NCI-H345 treated with DMSO at 0.1 percent for 48 hours (cell line): ENCODE data around the gene RAB3IL1.
A peak's percentile ranks its signal among the peaks of the same experiment; 100 is the strongest.
"Not testable (repeated sequence)": the region's sequence is repeated elsewhere in the genome, so short reads cannot be mapped to it uniquely, and the experiment has no call there.

Source experiments
- DNase-seq: peaks from one replicate; lab custom pipeline; 2025; ENCODE audit not compliant: unreplicated experiment; lab: John Stamatoyannopoulos, UW

RAB3IL1 gene

DNA sequence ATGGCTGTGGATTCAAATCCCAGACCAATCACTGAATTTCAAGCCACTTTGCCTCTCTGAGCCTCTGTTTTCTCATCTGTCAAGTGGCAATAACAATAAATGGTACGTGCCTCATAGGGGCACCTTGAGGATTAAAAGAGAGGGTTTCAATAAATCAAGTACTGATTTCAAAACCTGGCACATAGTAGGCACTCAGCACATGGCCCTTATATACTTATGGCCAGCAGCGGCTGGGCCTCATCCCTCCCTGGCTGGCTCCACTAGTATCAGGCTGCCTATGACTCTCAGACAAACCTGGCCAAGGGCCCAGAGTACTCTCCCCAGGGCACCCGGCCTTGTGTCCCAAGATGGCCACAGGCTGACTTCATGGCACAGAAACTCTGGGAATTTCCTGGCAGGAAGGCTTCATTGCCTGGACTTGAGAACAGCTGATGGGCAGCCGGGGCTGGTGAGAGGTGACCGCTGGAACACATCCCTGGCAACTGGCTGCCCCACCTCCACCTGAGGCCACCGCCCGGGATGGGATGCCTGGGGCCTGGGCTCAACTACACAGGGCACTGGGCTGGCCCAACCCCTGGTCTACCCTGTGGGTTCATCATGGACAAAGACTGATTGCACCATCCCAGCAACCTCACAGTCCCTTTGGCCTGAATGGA lies 29.4 kb downstream of the RAB3IL1 start:
- no peak for DNase-seq

DNA sequence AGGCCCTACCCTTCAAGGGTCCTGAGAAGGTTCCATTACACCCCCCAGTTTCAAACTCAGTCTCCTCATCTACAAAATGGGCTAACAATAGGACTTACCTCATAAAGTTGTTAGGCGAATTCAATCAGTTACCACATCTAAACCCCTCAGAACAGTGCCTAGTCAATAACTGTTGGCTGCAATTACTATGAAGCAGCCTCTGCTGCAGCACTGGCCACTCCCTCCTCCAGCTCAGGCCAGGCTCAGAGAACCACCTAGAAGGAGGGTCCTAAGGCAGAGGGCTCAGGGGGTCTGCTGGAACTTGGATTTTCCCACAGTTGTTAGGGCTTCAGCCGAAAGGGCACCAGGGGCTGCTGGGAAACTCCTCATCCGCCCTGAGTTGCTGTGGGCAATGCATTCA lies 30.7 kb downstream of the RAB3IL1 start:
- DNase-seq: no peak

DNA sequence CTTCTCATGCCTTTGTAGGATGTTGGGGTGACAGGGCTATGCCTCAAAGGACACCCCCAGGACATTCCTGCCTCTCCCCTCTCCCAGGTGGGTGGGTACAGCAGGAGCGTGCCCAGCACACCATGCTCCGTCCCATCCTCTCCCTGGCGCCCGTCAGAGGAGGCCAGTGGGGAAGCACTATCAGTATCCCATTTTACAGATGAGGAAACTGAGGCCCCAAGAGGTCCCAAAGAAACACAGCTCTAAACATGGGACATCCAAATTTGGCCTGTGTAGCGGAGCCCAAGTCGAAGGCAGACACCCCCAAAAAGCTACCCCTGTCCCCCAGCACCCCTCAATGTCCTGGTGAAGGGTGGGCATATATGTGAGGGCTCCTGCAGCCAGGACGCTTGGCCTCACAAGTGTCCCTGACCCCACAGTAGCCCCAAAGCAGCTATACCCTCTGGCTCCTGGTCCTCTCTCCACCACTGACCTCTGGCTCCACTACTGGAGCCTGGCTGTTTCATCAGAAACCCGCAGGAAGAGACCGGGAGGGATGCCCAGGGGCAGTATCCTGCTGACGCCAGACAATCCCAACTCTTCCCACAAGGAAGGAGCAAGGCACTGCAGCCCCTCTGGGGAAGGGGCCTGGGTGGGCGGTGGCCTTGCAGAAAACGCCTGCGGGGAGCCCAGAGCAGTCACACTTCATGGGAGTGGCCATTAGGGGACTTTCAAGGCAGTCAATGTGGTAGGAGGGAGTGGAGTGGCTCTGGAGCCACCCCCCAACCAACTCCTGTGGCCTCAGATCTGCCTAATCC lies 31.4 kb downstream of the RAB3IL1 start:
- DNase-seq: no peak

DNA sequence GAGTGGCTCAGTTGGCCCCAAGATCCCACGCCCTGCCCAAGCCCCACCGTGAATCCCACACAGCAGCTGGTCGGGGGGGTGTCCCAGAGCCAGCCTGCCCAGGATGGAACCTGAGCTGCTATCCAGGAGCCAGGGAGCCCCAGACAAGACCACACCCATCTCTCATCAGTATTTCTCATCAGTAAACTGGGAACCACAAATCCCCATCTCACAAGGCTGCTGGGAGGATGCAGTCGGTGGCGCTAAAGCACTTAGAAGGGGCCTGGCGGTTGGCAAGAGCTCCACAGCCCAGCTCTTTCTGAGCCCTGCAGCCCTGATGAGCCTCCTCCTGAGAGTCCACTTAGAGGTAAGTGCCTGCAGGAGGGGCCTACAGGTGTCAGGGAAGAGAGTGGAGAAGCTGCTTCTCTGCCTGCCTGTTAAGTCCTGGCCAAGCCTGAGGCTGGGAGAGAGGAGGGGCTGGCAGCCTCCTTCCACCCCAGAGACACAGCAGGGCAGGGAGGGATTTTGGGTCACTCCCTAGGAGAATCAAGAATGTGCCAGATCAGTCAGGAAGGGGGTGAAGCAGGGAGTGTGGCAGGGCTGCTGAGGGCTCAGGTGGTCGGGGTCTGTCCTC lies 32.1 kb downstream of the RAB3IL1 start:
- no peak for DNase-seq

DNA sequence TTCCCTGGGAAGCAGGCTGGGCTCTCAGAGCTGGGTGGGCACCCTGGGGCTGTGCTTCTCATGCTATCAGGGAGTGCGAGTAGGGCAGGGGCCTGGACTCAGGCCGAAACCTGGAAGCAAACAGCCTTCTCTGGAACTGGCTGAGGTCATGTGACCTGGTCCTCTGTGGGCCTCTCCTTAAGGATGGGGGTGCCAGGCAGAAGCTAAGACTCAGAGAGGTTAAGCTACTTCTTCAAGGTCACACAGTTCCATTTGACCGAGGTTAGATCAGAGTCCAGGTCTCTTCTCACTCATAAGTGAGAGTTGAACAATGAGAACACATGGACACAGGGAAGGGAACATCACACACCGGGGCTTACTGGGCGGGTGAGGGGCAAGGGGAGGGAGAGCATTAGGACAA lies 33.4 kb downstream of the RAB3IL1 start:
- DNase-seq: no peak

DNA sequence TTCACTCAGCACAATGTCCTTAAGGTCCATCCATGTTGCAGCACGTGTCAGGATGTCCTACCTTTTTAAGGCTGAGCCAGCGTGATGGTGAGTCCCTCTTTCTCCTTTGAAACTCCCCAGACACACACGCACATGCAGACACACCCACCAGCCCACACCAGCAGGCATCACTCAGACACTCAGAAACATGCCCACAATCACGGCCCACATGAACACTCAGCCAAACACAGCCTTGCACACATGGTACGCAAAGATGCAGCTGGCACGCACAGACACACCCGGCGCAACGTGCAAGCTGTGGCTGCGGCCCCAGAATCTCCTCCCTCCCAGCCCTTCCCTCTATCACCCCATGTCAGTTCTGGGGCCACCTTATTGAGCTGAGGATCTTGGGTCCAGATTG lies 34.0 kb downstream of the RAB3IL1 start:
- no peak for DNase-seq

DNA sequence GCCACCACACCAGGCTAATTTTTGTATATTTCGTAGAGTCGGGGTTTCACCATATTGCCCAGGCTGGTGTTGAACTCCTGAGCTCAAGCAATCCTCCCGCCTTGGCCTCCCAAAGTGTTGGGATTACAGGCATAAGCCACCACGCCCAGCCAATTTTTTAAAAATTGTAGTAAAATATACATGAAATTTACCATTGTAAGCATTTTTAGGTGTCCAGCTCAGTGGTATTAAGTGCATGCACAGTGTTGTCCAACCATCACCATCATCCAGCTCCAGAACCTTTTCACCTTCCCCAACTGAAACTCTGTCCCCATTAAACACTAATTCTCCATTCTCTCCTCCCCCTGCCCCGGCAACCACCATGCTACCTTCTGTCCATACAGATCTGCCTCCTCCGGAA lies 34.5 kb downstream of the RAB3IL1 start:
- DNase-seq: no peak

DNA sequence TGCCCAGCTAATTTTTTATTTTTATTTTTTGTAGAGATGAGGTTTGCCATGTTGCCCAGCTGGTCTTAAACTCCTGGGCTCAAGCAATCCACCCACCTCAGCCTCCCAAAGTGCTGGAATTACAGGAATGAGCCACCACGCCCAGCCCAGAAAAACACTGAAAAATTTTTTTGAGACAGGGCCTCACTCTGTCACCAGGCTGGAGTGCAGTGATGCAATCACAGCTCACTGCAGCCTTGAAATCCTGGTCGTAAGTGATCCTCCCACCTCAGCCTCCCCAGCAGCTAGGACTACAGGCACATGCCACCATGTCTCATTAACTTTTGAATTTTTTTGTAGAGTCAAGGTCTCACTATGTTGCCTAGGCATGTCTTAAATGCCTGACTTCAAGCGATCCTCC lies 35.1 kb downstream of the RAB3IL1 start:
- DNase-seq: not testable (repeated sequence)

DNA sequence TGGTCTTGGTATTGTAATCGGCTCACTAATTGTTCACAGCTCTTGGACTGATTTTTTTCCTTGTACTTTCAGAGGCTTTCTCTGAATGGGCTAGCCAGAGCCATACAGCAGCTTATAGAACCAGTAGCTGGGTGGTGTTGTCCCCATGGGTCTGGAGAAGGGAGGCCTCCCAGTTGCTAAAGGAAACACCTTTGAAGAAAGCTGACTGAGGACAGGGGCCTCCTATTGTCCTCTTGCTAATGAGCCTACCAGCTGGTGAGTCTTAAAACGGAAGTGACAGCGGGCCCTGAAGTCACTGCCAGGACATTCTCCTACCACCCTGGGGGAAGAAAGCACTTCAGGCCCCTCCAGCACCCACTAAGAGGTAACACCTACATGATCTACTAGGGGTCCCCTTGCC lies 36.0 kb downstream of the RAB3IL1 start:
- no peak for DNase-seq

DNA sequence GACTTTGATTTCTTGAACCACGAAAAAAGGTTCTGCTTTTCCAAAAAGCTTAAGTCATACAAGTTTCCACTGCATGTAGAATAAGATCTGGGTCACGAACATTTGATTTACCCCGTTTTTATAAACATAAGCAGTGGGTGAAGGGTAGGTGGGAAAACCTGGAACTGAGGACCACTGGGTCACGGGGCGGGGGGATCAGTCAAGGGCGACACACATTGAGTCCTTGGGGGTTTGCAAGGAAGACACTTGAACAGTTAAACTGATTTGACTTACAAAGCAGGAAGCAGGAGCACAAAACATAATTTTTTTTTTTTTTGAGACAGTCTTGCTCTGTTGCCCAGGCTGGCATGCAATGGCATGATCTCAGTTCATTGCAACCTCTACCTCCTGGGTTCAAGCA lies 36.9 kb downstream of the RAB3IL1 start:
- DNase-seq: no peak

DNA sequence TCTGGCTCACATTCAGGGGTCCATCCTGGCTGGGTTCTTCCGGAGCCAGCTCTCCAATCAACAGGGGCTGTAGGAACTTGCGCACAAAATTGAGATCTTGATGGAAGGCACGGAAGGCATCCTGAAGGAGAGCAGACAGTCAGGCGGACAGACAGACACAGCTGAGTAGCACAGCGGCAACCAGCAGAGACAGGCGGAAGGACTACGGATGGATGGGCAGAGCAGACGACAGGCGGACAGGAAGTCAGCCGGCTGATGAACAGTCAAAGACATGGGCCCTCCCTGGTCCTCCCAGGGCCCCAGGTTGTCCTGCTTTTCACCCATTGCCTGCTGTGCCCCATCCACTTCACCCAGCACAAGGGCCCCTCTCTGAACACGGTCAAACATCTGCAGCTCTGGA lies 37.3 kb downstream of the RAB3IL1 start:
- no peak for DNase-seq

DNA sequence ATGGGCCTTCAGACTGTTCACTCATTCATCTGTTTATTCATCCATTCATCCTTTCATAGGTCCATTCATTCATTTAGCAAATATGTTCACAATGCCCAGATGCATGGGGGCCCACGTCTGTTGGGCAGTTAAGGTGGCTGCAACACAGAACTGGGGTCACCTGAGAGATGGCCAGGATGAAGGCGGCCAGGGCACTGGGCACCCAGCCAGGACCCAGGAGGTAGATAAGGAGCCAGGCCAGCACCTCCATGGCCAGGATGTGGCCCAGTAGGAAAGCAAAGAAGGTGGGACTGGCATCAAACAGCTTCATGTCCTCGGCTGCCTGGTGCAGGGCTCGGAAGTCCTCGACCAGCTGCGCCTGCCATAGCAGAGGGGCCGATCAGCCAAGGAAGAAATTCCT lies 38.2 kb downstream of the RAB3IL1 start:
- DNase-seq: no peak

DNA sequence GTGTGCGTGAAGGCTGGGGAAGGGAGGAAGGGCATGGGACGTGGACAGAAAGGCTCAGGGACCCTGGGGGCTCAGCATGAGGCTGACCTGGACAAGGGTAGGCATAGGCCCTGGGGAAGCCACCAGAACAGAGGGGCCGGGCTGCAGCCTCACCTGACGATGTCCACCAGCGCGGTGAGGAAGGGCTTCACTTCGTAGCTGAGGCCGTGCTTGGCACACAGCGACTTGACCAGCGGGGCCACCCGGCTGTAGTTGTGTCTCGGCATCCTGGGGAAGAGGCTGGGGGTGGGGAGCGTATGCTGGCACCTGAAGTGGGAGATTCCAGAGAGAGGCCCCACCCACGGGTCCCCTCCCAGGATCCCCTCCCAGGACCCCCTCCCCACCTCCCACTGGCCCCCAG lies 41.7 kb downstream of the RAB3IL1 start:
- DNase-seq: no peak

DNA sequence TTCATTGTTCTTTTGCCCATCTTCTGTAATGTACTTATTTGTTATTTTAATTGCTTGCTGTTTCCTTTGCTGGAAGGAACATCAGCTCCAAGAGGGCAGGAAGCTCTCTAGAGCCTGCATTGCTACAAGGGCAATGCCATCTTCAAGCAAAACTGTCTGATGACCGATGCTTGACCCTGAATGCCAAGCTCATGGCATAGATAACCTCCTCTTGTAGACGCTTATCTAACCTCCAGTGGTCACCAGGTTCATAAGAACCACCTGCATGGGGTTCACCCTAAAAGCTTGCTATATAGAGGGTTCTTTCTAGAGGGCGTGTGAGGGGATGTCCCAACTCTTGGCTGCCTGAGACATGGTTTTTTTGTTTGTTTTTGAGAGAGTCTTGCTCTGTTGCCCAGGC lies 42.5 kb downstream of the RAB3IL1 start:
- DNase-seq: no peak

DNA sequence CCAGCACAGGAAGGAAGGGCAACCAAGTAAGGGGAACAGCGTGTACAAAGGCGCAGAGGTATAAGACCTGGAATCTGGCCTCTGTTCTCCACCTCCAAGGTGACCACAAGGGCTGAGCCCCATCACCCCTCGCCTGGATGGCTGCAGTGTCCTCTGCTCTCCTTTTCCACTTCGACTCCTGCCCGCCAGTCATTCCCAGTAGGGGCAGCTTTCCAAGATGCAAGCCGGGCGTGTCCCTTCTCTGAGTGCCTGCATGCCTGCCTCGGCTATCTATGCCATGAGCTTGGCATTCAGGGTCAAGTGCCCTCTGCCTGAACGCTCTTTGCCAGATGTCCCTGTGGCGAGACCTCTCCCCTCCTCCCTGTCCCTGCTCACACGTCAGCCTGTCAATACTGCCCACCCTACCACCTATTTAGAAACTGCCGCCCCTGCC lies 43.0 kb downstream of the RAB3IL1 start:
- no peak for DNase-seq

DNA sequence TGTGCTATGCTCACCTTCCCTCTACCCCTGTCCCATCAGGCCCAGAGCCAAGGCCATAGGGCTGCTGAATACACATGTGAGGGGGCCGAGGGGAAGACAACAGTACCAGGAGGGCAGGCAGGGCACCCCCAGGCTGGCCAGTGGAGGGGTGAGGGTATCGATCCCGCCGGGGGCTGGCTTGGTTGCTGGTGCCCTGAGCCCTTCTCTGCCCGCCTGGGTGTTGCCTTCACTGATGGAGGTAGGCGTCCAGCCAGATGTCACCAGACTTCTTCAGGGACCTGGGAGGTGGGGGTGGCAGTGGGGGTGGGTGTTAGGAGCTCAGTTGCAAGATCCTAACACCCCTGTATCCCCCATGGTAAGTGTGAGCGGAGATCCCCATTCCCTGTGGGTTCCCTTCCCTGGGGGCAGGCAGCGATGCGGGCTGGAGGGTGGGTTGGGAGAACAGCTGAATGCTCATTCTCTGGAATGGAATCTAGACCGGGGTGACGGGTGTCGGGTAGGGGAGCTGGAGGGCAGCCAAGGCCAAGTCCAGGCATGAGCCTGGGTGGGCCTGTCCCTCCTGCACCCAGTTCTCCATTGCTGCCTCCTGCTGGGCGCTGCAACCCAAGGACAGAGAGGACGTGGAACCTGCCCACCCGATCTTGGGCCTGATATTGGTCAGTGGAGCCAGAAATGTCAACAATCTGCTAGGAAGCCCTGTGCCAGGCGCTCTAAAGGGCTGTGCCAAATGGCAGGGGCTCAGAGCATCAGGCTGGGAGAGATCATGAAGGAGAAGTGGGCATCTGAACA lies 43.6 kb downstream of the RAB3IL1 start:
- DNase-seq: no peak

DNA sequence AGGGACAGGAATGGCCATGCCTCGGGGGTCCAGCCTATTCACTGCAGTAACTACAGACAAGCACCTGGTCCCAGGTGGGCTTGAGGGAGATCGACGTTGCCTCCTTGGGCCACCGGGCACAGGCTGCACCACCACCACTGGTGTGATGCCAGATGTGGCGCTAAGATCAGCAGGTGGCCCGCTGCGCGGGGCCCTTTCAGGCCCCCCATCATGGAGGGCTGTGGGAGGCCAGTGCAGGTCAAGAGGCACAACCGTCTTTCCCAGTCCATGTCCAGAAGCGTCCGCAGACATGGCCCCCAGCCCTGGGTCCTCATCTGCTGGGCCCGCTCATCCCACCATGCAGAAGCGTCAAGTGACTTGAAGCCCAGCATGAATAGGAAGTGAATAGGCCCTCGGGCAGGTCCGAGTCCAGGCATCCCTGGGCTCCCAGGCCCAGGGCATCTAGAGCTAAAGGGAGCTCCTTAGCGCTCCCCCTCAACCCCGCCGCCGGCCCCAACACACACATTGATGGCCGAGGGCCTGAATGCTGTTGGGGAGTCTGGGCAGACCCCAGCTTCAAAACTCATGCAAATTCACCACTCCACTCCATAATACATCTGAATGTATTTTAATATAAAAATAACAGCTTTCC lies 44.3 kb downstream of the RAB3IL1 start:
- DNase-seq: no peak

DNA sequence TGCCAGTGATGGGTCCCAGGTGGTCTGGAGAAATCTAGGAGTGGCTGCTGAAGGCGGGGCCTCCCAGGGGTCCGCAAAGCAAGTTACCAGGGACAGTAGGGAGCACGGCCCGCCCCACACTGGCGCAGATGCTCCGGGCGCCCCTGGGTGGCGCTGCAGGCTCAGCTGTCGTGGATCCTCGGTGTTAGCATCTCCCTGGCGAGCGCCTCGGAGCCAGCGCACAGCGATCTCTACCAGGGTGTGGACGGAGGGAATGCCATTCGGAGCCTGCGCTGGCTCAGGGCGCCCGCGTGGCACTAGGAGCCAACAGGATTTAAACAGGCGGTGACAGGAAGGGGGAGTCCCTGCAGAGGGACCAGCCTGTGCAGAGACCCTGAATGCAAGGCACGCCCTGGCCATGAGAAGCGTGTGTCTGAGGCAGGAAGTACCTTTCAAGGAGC lies 46.2 kb downstream of the RAB3IL1 start:
- peak; percentile 62 for DNase-seq

DNA sequence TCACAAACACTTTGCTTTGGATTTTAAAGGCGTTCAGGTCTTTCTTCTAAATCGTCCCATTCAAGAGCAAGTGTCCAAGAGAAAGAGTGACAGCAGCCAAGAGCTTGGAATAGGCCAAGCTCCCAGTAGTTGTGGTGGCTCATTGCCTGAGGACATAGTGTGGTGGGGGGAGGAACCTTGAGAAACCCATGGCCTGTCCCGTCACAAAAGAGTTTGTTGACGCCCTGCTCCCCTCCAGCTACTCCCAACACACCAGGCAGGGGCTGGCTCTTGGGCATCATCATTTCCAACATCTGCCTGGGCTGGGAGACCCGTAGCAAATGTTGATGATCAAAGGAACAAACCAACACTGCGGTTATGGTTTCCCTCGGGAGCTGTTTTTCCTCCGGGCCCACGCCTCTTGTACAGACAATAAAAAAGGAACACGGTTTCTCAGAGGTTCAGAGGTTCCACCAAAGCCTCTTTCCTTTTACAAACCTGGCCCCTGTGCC lies 46.8 kb downstream of the RAB3IL1 start:
- DNase-seq: no peak

DNA sequence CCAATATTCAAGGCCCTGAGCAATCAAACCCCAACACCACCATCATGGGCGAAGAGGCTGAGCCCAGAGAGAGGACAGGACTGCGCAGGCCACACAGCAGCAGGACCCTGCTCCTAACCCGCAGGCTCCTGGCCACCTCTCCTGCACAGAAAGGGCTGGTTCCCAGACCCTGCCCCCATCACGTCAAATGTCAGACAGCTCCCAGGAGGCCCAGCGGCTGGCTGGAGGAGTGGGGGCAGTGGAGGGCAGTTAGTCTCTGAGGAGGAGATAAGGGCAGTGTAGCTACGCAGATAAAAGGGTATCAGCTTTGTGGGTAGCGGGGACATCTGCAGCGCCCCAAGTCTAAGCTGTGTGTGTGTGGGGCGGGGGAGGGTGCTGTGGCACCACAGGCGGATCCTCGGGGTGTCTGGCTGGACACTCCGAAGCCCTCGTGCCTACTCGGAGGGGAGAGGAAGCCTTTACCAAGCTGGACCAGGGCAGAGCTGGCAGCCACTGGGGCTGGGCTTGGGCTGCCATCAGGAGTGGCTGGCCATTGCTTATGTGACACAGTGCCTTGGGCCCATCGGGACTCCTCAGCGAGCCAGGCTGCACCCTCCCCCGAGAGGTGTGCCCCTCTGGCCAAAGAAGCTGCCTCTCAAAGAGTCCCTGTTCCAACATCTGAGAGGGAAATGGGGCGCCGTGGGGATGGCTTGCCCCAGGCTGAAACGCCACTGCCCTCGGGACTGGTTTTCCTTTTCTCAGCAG lies 47.5 kb downstream of the RAB3IL1 start:
- DNase-seq: no peak
